Adrenal gland (tissue), 5 donors: ENCODE data around the gene CHD9.

ENCODE experiments used
- CTCF ChIP-seq, 6 experiments: fragments of 450-650 bp in 4 of 6; fragments of 200-600 bp in 2 of 6; sonication (generic) in 1 of 6; IDR thresholded peaks; 1 replicate in 5 of 6; 2 replicates in 1 of 6; pipeline versions ENCODE4 v1.5.1 to v1.8.0; 2016 to 2021; ENCODE audit warnings: antibody characterized with exemption in 6 of 6, mild to moderate bottlenecking in 2 of 6, moderate library complexity in 1 of 6
- POLR2A ChIP-seq, 2 donors: fragments of 450-650 bp; IDR thresholded peaks; one replicate each; pipeline ENCODE4 v1.6.1; 2017; ENCODE audit warnings: antibody characterized with exemption in 2 of 2, mild to moderate bottlenecking in 2 of 2, moderate library complexity in 1 of 2
- donor health status: DM: no; HTN: no; CAD: no.

GRCh38 chr16:53220585-53220984, 165.8 kb downstream of the CHD9 start:
- TF ChIP-seq CTCF (IDR thresholded peaks at IDR 0.05) (peak in 2 of 6 experiments; percentile 29 to 38), POLR2A (IDR thresholded peaks at IDR 0.05) (no peak)
